ENCODE data around the gene PHLDA3. TPM values are rescaled to one million over a fixed set of nuclear protein-coding genes. Genes with fewer than 3 reads are reported as not detected.

PHLDA3 gene
- total and polyA plus RNA-seq, 4 donors = 0.36 to 2.2 (median 1.0) TPM

GRCh38 chr1:201516511-201517127 lies 47.6 kb upstream of the PHLDA3 start:
- DNase-seq (ENCODE audit: low spot score) = no peak
- WGBS = 94% methylated on average over 2 of the region's 2 CpGs
- H3K9me3 ChIP-seq (ENCODE audit: control insufficient read depth in 4 of 4, low read length in 3 of 4) = no peaks in the 10 kb centered on the region

GRCh38 chr1:201515895-201516294 lies 46.9 kb upstream of the PHLDA3 start:
- Histone ChIP-seq H3K9me3 (ENCODE audit: control insufficient read depth in 4 of 4, low read length in 3 of 4) (no peaks in the 10 kb centered on the region), H3K36me3 (ENCODE audit: control insufficient read depth in 4 of 4, insufficient read depth in 3 of 4, low read depth in 1 of 4, low read length in 3 of 4) (no peaks in the 10 kb centered on the region), H3K27ac (ENCODE audit: low read depth in 1 of 2, low read length in 2 of 2) (no peak overlapping the region), H3K27me3 (ENCODE audit: control insufficient read depth in 4 of 4, insufficient read depth in 4 of 4, low read length in 3 of 4) (no peaks in the 10 kb centered on the region), H3K9ac (ENCODE audit: low read depth in 1 of 2, low read length in 2 of 2) (no peak overlapping the region), H3K4me3 (ENCODE audit: low read depth in 1 of 3, low read length in 3 of 3) (no peak overlapping the region), H3K4me1 (ENCODE audit: control insufficient read depth in 4 of 4, insufficient read depth in 4 of 4, low read length in 3 of 4) (peaks cover 3 to 17% (median 15%) of the 10 kb centered on the region in 4 donors)
- TF ChIP-seq NR2F2 (IDR thresholded peaks at IDR 0.05) (no peak), SP1 (IDR thresholded peaks at IDR 0.05) (no peak), REST (IDR thresholded peaks at IDR 0.05) (no peak), TAF1 (conservative IDR thresholded peaks at IDR 0.05) (no peak), MAX (IDR thresholded peaks at IDR 0.05) (no peak), ZBTB33 (IDR thresholded peaks at IDR 0.05) (no peak), FOXA2 (IDR thresholded peaks at IDR 0.05) (no peak), EGR1 (IDR thresholded peaks at IDR 0.05; ENCODE audit: low read depth in 2 of 2) (no peak), JUND (IDR thresholded peaks at IDR 0.05) (no peak), ATF3 (IDR thresholded peaks at IDR 0.05) (no peak), FOXA1 (IDR thresholded peaks at IDR 0.05) (no peak), HNF4G (IDR thresholded peaks at IDR 0.05) (no peak), RXRA (IDR thresholded peaks at IDR 0.05) (no peak), HNF4A (conservative IDR thresholded peaks at IDR 0.05) (no peak), YY1 (IDR thresholded peaks at IDR 0.05) (no peak), RAD21 (IDR thresholded peaks at IDR 0.05) (no peak)
- DNase-seq (ENCODE audit: low spot score) = no peak
- WGBS = 95% methylated on average over 1 of the region's 1 CpG

More at GRCh38 chr1:201516511-201517127, 47.6 kb upstream of the PHLDA3 start:
- Histone ChIP-seq H3K36me3 (ENCODE audit: control insufficient read depth in 4 of 4, insufficient read depth in 3 of 4, low read depth in 1 of 4, low read length in 3 of 4) (no peaks in the 10 kb centered on the region), H3K4me1 (ENCODE audit: control insufficient read depth in 4 of 4, insufficient read depth in 4 of 4, low read length in 3 of 4) (peaks cover 3 to 14% (median 13%) of the 10 kb centered on the region in 4 donors), H3K27me3 (ENCODE audit: control insufficient read depth in 4 of 4, insufficient read depth in 4 of 4, low read length in 3 of 4) (no peaks in the 10 kb centered on the region), H3K9ac (ENCODE audit: low read depth in 1 of 2, low read length in 2 of 2) (no peak overlapping the region), H3K4me3 (ENCODE audit: low read depth in 1 of 3, low read length in 3 of 3) (no peak overlapping the region), H3K27ac (ENCODE audit: low read depth in 1 of 2, low read length in 2 of 2) (no peak overlapping the region)
- TF ChIP-seq ATF3 (IDR thresholded peaks at IDR 0.05) = no peak
- TF ChIP-seq GABPA (IDR thresholded peaks at IDR 0.05 in 1 of 2, conservative IDR thresholded peaks at IDR 0.05 in 1 of 2) = no peak
- TF ChIP-seq CTCF (IDR thresholded peaks at IDR 0.05; ENCODE audit: low read depth, low read length, missing input control) = no peak
- no peak for TF ChIP-seq HNF4A (conservative IDR thresholded peaks at IDR 0.05)
- TF ChIP-seq MAX (IDR thresholded peaks at IDR 0.05) = no peak
